MCF 10A (cell line): ENCODE results near the gene PRKG1. TPM values are rescaled to one million over a fixed set of nuclear protein-coding genes. Genes with fewer than 3 reads are reported as not detected.
"Not testable (repeated sequence)": the region's sequence is repeated elsewhere in the genome, so short reads cannot be mapped to it uniquely, and the experiment has no call there.

Source experiments
- BruUV-seq: library from RNA; stranded (reverse); fragments of 400-500 nt; replicated peaks from 2 replicates; lab custom pipeline; 2021; lab: Mats Ljungman, UMichigan
- CTCF ChIA-PET: fragments of 300-600 bp; sonication (Branson Sonifier 250); formaldehyde crosslinking; extraction: SDS; loops from one replicate; lab custom pipeline; 2021; ENCODE audit warnings: antibody characterized with exemption, inconsistent platforms; lab: Yijun Ruan, JAX
- POLR2A ChIA-PET: fragments of 300-600, 350-650 bp; sonication (Branson Sonifier 250); formaldehyde crosslinking; extraction: SDS; loops from one replicate; lab custom pipeline; 2020; ENCODE audit warnings: antibody characterized with exemption, inconsistent platforms; lab: Yijun Ruan, JAX
- DNase-seq: peaks from one replicate; pipeline ENCODE4 v3.0.0-alpha.2; 2018; ENCODE audit not compliant: unreplicated experiment
- H3K27ac Mint-ChIP-seq: one replicate; pipeline ENCODE4 v1.8.0; 2022; ENCODE audit warnings: mild to moderate bottlenecking, low read depth, mixed read lengths; ENCODE audit not compliant: unreplicated experiment
- H3K27me3 Mint-ChIP-seq: one replicate; pipeline ENCODE4 v1.8.0; 2022; ENCODE audit warnings: mixed read lengths; ENCODE audit not compliant: insufficient read depth, unreplicated experiment
- H3K36me3 Mint-ChIP-seq: one replicate; pipeline ENCODE4 v1.8.0; 2022; ENCODE audit warnings: mild to moderate bottlenecking, moderate library complexity, mixed read lengths; ENCODE audit not compliant: insufficient read depth, unreplicated experiment
- H3K4me1 Mint-ChIP-seq: one replicate; pipeline ENCODE4 v1.8.0; 2022; ENCODE audit warnings: mixed read lengths; ENCODE audit not compliant: insufficient read depth, unreplicated experiment
- H3K4me3 Mint-ChIP-seq: one replicate; pipeline ENCODE4 v1.8.0; 2022; ENCODE audit warnings: mild to moderate bottlenecking, moderate library complexity, mixed read lengths; ENCODE audit not compliant: unreplicated experiment
- H3K9me3 Mint-ChIP-seq: one replicate; pipeline ENCODE4 v1.8.0; 2022; ENCODE audit warnings: mixed read lengths; ENCODE audit not compliant: unreplicated experiment
- CTCF ChIP-seq: fragments of 200-600 bp; IDR thresholded peaks from one replicate; pipeline ENCODE4 v1.8.0; 2022; ENCODE audit warnings: antibody characterized with exemption, mild to moderate bottlenecking; ENCODE audit not compliant: unreplicated experiment
- intact Hi-C: fragments of 100-400 bp; cut with micrococcal nuclease; formaldehyde crosslinking; loops from 2 replicates; pipeline ENCODE4 v1.14.1; 2022
- total RNA-seq: library from RNA; stranded (reverse); gene quantifications from 2 replicates; pipeline ENCODE4 v1.2.3, GENCODE V29; 2022

The PRKG1 gene
- total RNA-seq, 1 experiment from 2014 or later = 0.09 TPM

- no peaks in the 10 kb centered on the region for H3K27me3 Mint-ChIP-seq
- no peaks in the 10 kb centered on the region for H3K9me3 Mint-ChIP-seq
- ChIA-PET CTCF (no interaction called here), POLR2A (no interaction called here)
- no peak for TF ChIP-seq CTCF
- no peak overlapping the region for H3K27ac Mint-ChIP-seq
- H3K36me3 Mint-ChIP-seq = no peaks in the 10 kb centered on the region
- intact Hi-C loops = no loop called here
- H3K4me3 Mint-ChIP-seq = no peak overlapping the region
- no peak for DNase-seq
- no peaks in the 10 kb centered on the region for H3K4me1 Mint-ChIP-seq
- BruUV-seq = no TSS peak
Measured at GRCh38 chr10:51745397-51745796, 671.1 kb downstream of the PRKG1 start.

GRCh38 chr10:51747216-51747615, 672.9 kb downstream of the PRKG1 start:
- no peak overlapping the region for H3K4me3 Mint-ChIP-seq
- H3K27me3 Mint-ChIP-seq = no peaks in the 10 kb centered on the region
- H3K4me1 Mint-ChIP-seq = no peaks in the 10 kb centered on the region
- intact Hi-C loops = no loop called here
- DNase-seq = no peak
- no TSS peak for BruUV-seq
- no peaks in the 10 kb centered on the region for H3K9me3 Mint-ChIP-seq
- no peak overlapping the region for H3K27ac Mint-ChIP-seq
- no peak for TF ChIP-seq CTCF
- CTCF ChIA-PET = interaction anchor here (0.6 kb wide), 1 partner anchor 244 kb away, joined by 3 read pairs; no protein-coding TSS in a partner anchor
- POLR2A ChIA-PET = no interaction called here
- H3K36me3 Mint-ChIP-seq = no peaks in the 10 kb centered on the region

GRCh38 chr10:51748959-51749358, 674.7 kb downstream of the PRKG1 start:
- Mint-ChIP-seq H3K4me1 (no peaks in the 10 kb centered on the region), H3K4me3 (no peak overlapping the region), H3K27me3 (no peaks in the 10 kb centered on the region), H3K9me3 (no peaks in the 10 kb centered on the region), H3K27ac (no peak overlapping the region), H3K36me3 (no peaks in the 10 kb centered on the region)
- intact Hi-C loops = no loop called here
- TF ChIP-seq CTCF = no peak
- no TSS peak for BruUV-seq
- DNase-seq = no peak
- CTCF ChIA-PET = interaction anchor here (0.6 kb wide), 1 partner anchor 208 kb away, joined by 3 read pairs; no protein-coding TSS in a partner anchor
- POLR2A ChIA-PET = no interaction called here

GRCh38 chr10:51758366-51758765, 684.1 kb downstream of the PRKG1 start:
- intact Hi-C loops = no loop called here
- no peaks in the 10 kb centered on the region for H3K4me1 Mint-ChIP-seq
- no peaks in the 10 kb centered on the region for H3K27me3 Mint-ChIP-seq
- TF ChIP-seq CTCF = no peak
- DNase-seq = no peak
- H3K27ac Mint-ChIP-seq = no peak overlapping the region
- H3K36me3 Mint-ChIP-seq = no peaks in the 10 kb centered on the region
- no TSS peak for BruUV-seq
- no peak overlapping the region for H3K4me3 Mint-ChIP-seq
- H3K9me3 Mint-ChIP-seq = no peaks in the 10 kb centered on the region
- CTCF ChIA-PET = no interaction called here
- POLR2A ChIA-PET = no interaction called here

- H3K27me3 Mint-ChIP-seq, DNase-seq, H3K4me3 Mint-ChIP-seq, H3K36me3 Mint-ChIP-seq, H3K9me3 Mint-ChIP-seq, POLR2A ChIA-PET, intact Hi-C loops, CTCF ChIA-PET, H3K27ac Mint-ChIP-seq, BruUV-seq, H3K4me1 Mint-ChIP-seq: not testable (repeated sequence)
Measured at GRCh38 chr10:51758838-51759237, 684.6 kb downstream of the PRKG1 start.
